Measurements from ENCODE around the gene USP20. TPM values are rescaled to one million over a fixed set of nuclear protein-coding genes. Genes with fewer than 3 reads are reported as not detected.

The USP20 gene
- total RNA-seq, 1 experiment from 2014 or later = 14.4 TPM

GRCh38 chr9:129871046-129871445 lies 35.8 kb downstream of the USP20 start:
- ATAC-seq (no peak), DNase-seq (ENCODE audit: low read depth, low spot score) (no peak)
- CTCF ChIA-PET = no interaction called here
- TF ChIP-seq POLR2AphosphoS5 (IDR thresholded peaks at IDR 0.05; ENCODE audit: low read depth, low read length) (no peak), SIN3A (IDR thresholded peaks at IDR 0.05; ENCODE audit: borderline replicate concordance, insufficient read depth, low read depth, low read length) (no peak), TCF7L2 (IDR thresholded peaks at IDR 0.05; ENCODE audit: low read depth, low read length) (no peak), REST (IDR thresholded peaks at IDR 0.05; ENCODE audit: insufficient read depth in 1 of 2, low read depth in 2 of 2, low read length in 1 of 2) (no peak), CTCF (IDR thresholded peaks at IDR 0.05) (no peak)
- POLR2A ChIA-PET = no interaction called here
- intact Hi-C loops (cut with micrococcal nuclease; ENCODE audit: unreplicated experiment) = no loop called here
- no peaks in the 10 kb centered on the region for H3K27me3 ChIP-seq (ENCODE audit: control insufficient read depth, insufficient read depth, low read length)
- in situ Hi-C loops (cut with HindIII; ENCODE audit: low pct_unique_long_range_greater_than_20kb, low sequenced_read_pairs) = no loop called here
- no peaks in the 10 kb centered on the region for H3K4me1 ChIP-seq (ENCODE audit: control insufficient read depth, insufficient read depth, low read length)
- no TSS peak for BruUV-seq (replicated peaks)
- no peak overlapping the region for H3K4me3 ChIP-seq (ENCODE audit: low read depth in 2 of 2, low read length in 2 of 2)
- H3K27ac ChIP-seq (ENCODE audit: low read length) = no peak overlapping the region
- no peaks in the 10 kb centered on the region for H3K9me3 ChIP-seq (ENCODE audit: control insufficient read depth, insufficient read depth, low read depth, low read length)
- no peaks in the 10 kb centered on the region for H3K36me3 ChIP-seq (ENCODE audit: control insufficient read depth, insufficient read depth, low read length)

GRCh38 chr9:129873563-129874190 lies 38.4 kb downstream of the USP20 start:
- no peaks in the 10 kb centered on the region for H3K36me3 ChIP-seq (ENCODE audit: control insufficient read depth, insufficient read depth, low read length)
- BruUV-seq (replicated peaks) = no TSS peak
- H3K4me3 ChIP-seq (ENCODE audit: low read depth in 2 of 2, low read length in 2 of 2) = no peak overlapping the region
- in situ Hi-C loops (cut with HindIII; ENCODE audit: low pct_unique_long_range_greater_than_20kb, low sequenced_read_pairs) = no loop called here
- no peaks in the 10 kb centered on the region for H3K9me3 ChIP-seq (ENCODE audit: control insufficient read depth, insufficient read depth, low read depth, low read length)
- CTCF ChIA-PET = no interaction called here
- H3K4me1 ChIP-seq (ENCODE audit: control insufficient read depth, insufficient read depth, low read length) = no peaks in the 10 kb centered on the region
- POLR2A ChIA-PET = no interaction called here
- TF ChIP-seq SIN3A (IDR thresholded peaks at IDR 0.05; ENCODE audit: borderline replicate concordance, insufficient read depth, low read depth, low read length) (no peak), REST (IDR thresholded peaks at IDR 0.05; ENCODE audit: insufficient read depth in 1 of 2, low read depth in 2 of 2, low read length in 1 of 2) (no peak), POLR2AphosphoS5 (IDR thresholded peaks at IDR 0.05; ENCODE audit: low read depth, low read length) (no peak), TCF7L2 (IDR thresholded peaks at IDR 0.05; ENCODE audit: low read depth, low read length) (no peak), CTCF (IDR thresholded peaks at IDR 0.05) (no peak)
- ATAC-seq (no peak), DNase-seq (ENCODE audit: low read depth, low spot score) (no peak)
- H3K27ac ChIP-seq (ENCODE audit: low read length) = no peak overlapping the region
- H3K27me3 ChIP-seq (ENCODE audit: control insufficient read depth, insufficient read depth, low read length) = no peaks in the 10 kb centered on the region
- intact Hi-C loops (cut with micrococcal nuclease; ENCODE audit: unreplicated experiment) = no loop called here
